Measurements from ENCODE around the gene EAF1.
"Not testable (repeated sequence)": the region's sequence is repeated elsewhere in the genome, so short reads cannot be mapped to it uniquely, and the experiment has no call there.

The EAF1 gene

DNA sequence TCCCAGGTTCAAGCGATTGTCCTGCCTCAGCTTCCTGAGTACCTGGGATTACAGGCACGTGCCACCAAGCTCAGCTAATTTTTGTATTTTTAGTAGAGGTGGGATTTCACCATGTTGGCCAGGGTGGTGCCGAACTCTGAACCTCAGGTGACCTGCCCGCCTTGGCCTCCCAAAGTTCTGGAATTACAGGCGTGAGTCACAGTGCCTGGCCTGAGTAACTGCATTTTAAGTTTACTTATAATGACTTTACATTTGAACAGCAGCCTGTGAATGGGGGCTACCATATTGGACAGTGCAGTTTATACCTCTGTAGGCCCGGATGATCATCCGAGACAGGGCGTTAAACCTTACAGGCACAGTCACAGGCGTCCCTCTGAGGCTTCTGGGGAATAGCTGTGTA, 24.8 kb downstream of the EAF1 start:
- no peak for DNase-seq (ENCODE audit: low read depth in 3 of 3)

DNA sequence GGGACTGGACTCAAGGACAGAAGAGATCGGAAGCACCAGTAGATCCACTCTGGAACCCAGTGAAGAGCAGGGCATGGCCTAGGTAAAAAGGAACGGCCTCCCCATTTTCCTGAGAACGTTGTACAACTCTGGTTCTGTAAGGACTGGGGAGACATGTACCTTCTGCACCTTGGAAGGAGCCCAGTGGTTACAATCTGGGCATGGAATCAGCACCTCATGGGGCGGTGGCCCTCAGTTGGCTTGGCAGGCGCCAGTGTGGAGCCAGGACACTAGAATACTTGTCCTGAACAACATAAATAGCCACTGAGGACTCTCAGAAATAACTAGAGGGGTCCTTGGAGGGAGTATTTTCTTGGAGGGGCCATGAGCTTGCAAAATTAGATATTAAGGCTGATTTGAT, 25.6 kb downstream of the EAF1 start:
- DNase-seq (ENCODE audit: low read depth in 3 of 3): no peak

DNA sequence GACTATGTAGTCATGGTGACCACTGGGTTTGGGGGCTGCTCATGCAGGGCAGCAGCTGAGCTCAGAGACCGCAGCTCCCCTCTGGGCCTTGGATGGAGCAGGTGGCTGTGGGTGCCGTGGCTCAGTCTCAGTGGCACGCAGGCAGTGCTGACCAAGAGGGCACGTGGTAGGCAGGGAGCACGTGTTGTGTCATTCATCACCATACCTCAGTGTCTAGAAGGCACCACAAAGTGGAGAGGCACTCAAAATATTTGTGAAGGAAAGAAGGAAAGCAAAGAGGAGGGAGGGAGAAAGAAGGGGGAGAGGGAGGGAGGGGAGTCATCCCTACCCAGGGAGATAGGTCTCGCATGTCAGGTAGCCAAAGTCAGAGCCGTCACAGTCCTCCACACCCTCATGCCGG, 26.1 kb downstream of the EAF1 start:
- DNase-seq (ENCODE audit: low read depth in 3 of 3): no peak

DNA sequence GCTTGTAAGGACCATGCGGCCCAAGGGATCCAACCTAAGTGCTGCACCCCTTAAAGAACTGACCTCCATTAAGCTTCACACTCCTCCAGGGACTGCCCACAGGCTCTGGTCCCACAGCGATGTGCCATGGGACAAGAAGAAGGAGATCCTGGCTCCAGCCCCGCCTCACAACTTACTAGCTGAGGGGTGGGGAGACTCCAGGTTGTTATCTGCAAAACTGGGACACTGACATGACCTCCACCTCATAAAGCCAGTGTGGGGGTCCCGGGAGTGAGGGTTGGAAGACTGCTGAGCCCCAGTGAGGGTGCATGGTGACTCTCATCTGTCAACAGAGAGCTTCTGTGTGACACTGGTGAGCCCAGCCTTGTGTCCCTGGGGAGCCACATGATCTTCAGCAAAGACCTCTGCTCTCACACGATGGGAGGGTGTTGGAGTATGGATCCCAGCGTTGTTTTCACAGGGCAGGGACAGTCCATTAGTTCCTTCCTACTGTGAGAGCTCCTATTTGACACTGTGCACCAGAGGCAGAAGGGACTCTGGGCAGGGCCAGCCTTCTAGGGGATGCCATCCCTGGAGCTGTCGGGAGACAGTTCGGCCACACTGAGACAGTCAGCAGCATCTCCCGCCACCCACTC, 26.7 kb downstream of the EAF1 start:
- DNase-seq (ENCODE audit: low read depth in 3 of 3): no peak

DNA sequence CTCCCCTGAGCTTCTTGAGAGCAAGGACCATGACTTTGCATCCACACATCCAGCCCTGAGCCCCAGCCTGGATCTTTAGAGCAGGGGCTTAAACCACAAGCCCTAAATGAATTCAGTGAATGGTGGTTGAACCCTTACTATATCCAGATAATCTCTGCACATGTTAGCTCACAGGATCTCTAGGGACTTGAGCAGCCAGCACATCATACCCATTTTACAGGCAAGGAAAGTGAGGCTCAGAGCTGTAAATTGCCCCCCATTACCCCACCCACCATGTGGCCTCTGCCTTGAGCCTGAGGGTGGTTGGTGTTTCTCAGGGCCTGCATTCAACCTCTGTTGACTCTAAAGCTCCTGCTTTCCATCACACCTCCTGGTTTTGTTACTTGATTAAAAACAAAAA, 27.6 kb downstream of the EAF1 start:
- no peak for DNase-seq (ENCODE audit: low read depth in 3 of 3)

DNA sequence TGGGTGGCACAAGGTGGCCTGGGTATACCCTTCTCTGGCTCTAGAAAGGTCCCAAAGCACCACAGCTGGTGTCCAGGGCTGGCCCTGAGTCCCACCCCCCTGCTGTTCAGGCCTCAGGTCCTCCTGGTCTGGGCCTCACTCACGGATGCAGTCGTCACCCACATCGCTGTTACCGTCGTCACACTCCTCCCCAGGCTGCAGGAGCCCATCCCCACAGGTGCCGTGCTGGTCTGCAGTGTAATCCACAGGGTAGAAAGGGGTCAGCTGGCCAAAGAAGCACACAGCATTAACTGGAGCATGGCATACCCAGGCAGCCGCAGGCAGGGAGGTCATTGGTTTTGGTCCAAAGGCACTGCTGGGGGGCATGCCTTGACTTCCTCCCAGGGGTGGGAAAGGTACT, 28.4 kb downstream of the EAF1 start:
- DNase-seq (ENCODE audit: low read depth in 3 of 3): no peak

DNA sequence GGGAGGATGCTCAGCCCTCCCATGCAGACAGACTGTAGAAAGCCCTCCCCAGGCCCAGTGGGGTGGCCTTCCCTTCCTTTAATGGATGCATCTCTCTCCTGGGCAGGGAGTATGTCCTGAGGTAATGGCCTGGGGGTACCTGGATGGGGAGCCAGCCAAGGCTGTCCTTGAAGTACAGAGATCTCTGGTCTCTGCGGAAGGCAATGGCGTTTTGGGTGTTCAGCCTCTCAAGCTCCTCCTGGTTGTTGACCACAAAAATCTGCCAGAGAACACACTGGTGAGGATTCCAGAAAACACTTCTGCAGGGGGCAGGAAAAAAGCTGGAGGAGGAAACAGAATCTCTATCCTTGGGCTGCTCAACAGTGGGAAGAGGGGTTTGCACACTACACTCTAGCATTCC, 28.9 kb downstream of the EAF1 start:
- DNase-seq (ENCODE audit: low read depth in 3 of 3): no peak

DNA sequence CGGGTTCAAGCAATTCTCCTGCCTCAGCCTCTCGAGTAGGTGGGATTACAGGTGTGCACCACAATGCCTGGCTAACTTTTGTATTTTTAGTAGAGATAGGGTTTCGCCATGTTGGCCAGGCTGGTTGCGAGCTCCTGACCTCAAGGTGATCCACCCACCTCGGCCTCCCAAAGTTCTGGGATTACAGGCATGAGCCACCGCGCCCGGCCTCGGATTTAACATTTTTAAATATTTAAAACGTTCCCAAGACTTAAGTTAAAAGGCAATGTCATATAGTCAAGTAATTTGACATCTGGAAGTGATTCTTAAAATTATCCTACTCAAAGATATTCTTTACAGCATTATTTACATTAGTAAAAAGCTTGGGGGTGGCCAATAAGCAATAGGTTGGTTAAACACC, 29.5 kb downstream of the EAF1 start:
- DNase-seq (ENCODE audit: low read depth in 3 of 3): not testable (repeated sequence)

DNA sequence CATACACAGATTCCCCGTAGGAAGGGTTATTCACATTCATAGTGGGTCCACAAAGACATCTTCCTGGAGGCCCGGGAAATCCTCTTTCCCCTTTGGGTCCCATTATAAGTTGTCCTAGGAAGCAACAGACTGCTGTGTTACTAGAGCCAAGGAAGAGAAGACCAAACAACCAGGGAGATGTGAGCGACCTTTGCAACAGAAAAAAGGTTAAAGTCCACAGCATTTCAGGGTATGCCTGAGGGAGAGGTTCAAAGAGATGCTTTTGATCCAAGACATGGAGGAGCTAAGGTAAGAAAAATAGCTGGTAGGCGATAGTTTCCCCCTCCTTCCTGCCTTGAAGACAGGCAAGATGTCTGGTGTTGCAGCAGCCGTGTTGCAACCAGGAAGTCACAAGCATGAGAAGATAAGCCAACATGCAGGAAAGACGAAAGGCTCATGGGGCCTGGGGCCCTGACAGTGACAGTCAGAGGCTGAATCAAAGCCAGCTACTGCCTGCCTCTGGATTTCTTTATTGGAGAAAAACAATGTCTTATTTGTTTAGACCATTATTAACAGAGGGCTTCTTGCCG, 30.9 kb downstream of the EAF1 start:
- no peak for DNase-seq (ENCODE audit: low read depth in 3 of 3)

DNA sequence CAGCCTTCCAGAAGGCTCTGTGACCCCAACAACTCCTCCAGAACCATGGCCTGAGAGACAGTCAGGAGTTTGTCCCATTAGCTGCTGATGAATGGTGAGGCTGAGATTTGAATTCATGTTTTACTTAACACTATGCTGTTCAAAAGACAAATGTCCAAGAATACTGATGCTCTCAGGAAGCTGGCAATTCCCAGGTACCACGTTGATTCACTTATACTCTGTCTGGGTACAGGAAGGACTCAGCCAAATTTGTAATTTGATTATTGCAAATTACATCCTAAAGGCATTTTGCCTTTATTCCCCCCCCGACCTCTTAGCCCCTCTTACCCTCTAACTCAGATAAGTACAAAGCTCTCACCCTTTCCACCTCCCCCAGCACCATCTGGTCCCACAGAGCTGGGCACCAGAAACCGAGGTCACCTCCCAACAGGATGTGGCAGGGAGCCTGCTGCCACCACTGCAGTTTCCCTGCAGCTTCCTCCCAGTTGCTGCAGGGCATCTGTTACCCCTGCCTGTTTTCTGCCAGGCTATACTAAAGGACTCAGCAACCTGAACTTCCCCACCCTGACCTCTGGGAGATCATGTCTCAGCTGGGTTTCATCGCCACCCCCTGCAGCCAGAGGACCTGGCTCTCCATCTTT, 33.6 kb downstream of the EAF1 start:
- no peak for DNase-seq (ENCODE audit: low read depth in 3 of 3)

DNA sequence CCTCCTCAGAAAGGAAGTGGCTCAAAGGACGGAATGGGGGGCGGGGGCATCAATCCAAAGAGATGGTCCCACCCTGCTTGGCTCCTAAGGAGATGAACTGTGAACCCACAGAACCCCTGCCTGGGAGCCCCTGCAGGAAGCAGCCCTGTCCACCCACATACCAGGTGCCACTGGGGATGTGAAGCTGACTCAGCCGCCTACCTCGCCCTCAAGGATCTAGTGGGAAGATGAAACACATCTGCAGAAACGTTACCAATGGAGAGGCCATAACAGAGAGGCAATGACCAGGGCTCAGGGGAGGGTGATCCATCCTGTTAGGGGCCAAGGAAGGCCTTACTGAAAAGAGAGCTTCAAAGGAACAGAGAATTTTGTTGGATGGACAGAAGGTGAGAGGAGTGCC, 35.1 kb downstream of the EAF1 start:
- DNase-seq (ENCODE audit: low read depth in 3 of 3): no peak

DNA sequence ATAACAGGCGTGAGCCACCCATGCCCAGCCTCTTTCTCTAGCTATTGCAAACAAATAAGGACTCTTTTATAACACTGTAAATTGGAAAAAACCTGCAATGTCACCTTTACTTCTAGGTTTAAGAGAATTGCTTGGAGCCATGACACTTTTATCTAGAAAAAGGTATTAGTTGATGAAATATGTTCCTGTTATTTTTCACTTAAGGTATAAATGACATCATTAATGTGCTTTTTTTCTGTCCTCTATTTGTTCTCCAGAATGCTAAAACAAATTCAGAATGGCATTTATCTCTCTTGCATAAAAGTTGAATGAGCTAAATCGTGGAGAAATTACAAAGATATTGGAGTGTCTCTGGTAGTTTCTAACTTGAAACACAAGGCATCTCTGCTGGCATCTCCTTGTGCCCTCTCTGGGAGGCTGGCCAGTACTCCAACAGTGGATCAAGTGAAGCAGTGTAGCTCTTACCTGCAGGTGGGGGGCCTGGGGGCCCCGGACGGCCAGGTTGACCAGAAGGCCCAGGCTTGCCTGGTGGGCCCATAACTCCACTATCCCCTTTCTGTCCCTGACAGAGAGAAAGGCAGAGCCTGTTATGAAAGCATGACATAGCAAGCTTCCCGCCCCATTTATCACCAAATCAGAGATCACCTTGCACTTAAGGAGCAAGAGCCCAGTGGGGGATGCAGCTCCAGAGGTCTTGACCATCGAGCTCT, 38.6 kb downstream of the EAF1 start:
- DNase-seq (ENCODE audit: low read depth in 3 of 3): no peak

DNA sequence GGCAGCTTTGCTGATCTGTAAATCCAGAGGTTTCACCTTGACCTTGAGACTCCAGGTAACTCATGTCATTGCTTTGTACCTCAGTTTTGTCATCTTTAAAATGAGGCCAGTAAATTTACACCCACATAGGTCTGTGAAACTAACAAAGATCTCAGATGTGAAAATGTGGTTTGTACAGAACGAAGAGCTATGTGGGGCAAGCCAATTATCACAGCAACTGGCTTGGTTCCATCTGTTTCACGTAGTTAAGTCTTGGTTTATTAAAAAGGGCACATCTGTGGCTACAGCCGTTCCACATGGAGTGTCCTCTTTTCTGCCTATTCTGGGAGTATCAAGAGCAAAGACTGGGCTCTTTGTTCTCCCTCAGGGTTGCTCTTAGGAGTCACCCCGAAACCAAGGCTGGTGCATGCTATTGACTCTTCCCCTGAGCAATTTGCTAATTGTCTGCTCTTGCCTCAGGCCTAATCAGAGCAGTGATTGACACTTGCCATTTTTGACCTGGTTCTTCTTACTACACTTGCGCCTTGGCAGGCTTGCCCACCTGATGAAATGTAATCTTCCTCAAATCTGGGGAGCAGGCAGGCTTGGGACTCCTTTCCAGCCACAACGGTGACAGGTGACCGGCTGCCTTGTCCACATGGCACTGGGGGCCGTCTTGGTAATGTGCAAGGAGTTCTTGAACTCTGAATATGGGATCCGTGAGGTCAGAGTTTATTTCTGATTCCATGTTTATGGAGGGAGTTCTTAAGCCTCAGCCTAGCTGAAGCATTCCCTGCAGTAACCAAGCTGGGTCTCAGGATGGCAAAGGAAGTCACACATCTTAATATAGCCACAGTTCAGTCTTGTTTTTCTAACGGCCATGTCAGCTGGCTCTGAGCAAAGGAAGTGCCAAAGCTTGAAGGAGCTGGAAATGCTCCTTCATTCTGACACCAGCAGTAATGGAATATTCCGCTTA, 40.1 kb downstream of the EAF1 start:
- no peak for DNase-seq (ENCODE audit: low read depth in 3 of 3)

DNA sequence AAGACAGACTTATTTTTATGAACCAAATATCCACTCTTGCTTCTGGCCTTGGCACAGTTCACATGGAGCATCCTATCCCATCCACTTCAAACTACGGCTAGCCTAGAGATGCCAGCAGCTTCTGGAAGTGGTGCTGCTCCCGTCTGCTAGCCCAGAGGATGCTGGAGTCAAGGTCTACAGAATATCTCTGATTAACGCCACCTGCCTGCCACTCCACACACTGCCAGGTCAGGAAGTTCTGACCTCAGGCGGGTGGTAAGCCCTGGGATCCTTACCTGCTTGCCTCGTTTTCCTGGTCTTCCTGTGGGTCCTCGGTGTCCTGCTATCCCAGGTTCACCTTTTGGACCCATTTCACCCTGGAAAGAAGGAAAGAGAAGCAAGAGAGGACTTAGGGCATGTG, 42.9 kb downstream of the EAF1 start:
- DNase-seq (ENCODE audit: low read depth in 3 of 3): no peak

DNA sequence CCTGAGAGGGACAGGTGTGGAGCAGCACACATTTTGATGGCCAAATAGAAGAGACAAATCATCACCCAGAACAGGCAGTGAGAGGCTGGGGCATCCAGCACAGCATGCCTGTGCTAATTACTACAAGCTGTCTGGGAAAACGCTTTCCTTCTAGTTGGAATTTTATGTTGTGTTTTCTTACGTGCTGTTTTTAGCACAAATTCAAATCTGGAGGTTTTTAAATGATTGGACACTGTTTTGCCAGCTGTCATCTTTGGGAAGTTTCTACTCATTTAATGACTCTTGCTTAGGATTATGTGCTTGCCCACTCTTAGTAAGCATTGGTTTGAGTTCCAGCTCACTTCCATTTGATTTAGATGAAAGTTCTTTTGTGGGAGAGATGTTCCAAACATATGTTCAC, 43.5 kb downstream of the EAF1 start:
- DNase-seq (ENCODE audit: low read depth in 3 of 3): no peak

DNA sequence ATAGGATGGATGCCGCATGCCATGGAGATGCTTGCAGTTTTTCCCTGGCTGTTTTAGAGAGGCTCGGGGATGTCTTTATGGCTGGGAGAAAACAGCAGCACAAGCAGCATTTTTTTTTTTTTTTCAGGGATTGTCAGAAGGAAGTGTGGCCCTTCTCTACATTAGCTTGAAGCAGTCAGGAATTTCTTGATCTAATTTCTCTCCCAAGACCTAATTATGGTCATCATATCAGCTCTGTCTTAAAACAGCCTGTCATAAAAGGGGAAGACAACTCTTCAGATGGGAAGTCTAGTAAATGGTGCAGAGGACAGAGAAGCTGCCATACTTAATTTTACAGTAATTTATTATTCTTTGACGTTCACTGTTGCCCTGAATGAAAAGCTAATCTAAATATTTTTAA, 44.5 kb downstream of the EAF1 start:
- DNase-seq (ENCODE audit: low read depth in 3 of 3): no peak

DNA sequence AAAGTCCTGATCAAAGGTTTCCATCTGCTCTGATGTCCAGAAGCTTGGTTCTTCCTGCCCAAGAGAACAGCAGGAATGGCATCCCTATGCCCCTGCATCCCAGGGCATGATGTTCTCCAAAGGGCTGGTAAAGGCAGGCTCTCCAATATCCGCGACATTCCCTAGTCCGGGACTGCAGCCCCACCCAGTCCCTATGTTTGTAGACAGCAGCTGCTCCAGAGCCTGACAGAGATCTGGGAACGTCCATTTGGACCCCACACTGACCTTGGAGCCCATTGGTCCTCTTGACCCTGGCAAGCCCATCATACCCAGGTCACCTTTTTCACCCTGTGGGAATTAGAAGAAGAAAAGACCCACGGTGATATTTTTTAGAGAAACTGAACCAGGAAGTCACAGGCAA, 47.8 kb downstream of the EAF1 start:
- no peak for DNase-seq (ENCODE audit: low read depth in 3 of 3)

DNA sequence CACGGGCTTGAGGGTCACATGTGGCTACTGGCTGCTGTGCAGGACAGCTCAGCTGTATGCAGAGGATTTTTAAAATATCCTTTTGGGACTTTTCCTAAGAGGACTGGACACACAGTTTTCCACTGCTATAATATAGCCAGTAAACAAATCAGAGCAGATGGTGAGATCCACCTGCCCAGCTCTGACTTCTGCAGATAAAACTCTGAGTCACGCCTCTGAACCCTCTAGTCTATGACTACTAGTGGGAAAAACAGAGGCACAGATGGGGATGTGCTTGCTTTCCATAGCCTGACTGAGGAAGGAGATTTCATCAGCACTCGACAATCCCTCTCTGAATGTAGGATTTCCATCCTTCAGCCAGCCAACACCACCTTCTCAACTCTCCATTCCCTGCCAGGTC, 49.0 kb downstream of the EAF1 start:
- DNase-seq (ENCODE audit: low read depth in 3 of 3): no peak

DNA sequence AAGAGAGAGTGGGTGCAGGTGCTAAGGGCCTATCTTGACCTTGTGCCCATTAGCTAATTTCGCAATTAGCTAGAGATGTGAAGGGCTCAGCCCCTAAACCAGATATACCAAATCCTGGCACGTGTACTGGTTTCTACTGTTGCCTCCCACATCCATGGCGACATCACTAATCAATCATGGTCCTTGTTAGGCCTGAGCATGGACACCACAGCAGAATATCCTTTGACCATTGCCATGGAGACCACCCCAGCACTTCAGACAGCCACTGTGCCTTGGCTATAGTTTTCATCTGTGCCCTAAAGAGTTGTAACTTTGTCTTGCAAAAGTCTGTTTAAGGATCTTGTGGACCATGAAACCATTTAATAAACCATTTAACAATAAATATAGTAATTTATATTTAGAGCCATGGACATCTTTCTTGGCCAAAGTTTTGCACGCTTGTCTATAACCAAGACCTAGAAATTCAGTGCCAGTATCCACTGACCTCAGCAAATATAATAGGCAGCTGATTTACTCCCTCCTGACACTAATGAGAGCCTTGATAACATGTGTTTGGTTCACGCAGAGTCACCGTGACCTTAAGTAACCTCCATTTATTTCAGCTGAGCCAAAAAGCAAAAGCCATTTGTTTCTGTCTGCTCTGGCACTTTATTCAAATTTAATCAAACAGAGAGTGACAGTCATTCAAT, 50.7 kb downstream of the EAF1 start:
- no peak for DNase-seq (ENCODE audit: low read depth in 3 of 3)

DNA sequence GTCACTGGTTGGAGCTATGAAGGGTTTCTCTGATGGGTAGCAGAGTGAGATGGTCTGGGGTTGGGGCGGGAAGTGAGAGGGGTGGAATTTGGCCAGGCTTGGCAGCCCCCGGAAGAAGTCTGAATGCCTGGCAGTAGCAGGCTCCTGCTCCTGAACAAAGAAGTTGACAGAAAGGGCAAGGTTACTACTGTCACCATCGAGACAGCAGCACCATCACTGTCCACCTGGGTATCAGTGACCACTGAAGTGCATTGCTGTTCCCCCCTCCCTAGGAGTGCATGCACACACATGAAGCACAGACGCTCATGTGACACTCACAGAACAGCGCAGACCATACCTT, 51.2 kb downstream of the EAF1 start:
- no peak for DNase-seq (ENCODE audit: low read depth in 3 of 3)

DNA sequence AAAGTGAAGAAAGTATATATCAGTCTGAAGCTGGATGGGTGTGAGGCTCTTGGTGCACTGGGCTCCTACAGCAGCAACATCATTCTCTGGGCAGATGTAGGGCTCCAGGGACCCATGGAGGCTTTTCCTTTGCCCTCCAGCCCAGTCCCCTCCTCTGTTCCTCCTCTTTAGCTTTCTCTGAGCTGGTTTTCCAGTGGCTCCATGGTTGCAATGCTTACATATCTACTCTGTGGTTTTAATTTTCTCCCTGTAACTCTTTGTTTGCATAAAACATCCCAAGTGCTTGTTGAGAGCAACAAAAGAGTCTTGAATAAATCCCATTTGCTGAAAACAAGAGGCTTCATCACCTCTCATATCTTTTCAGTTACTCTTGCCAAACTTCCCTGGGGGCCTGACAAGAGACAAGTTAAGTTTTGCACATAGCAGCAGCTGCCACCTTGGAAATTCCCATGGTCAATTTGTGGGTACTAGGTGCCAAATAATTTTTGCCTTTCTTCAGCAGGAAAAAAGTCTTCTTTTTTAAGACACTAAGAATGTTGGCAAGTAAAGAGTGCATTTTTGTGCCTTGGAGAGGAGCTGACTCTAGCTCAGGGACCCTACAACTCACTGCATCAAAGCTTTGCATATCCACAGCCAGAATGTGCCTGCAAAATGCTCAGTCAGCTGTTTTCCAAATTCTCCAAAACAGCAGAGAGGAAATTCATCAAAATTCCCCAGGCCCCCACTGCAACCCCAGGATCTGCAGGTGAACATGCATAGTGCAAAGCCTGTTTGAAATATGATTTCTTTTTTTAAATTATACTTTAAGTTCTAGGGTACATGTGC, 52.2 kb downstream of the EAF1 start:
- no peak for DNase-seq (ENCODE audit: low read depth in 3 of 3)

Data from stimulated activated CD4-positive, alpha-beta T cell treated with anti-CD3 and anti-CD28 coated beads, TNF-alpha, amount 100 ng/mL, for 24 hours (primary cell).